Measurements from ENCODE around the gene CAD.
"Not testable (repeated sequence)": the region's sequence is repeated elsewhere in the genome, so short reads cannot be mapped to it uniquely, and the experiment has no call there.

The CAD gene

DNA sequence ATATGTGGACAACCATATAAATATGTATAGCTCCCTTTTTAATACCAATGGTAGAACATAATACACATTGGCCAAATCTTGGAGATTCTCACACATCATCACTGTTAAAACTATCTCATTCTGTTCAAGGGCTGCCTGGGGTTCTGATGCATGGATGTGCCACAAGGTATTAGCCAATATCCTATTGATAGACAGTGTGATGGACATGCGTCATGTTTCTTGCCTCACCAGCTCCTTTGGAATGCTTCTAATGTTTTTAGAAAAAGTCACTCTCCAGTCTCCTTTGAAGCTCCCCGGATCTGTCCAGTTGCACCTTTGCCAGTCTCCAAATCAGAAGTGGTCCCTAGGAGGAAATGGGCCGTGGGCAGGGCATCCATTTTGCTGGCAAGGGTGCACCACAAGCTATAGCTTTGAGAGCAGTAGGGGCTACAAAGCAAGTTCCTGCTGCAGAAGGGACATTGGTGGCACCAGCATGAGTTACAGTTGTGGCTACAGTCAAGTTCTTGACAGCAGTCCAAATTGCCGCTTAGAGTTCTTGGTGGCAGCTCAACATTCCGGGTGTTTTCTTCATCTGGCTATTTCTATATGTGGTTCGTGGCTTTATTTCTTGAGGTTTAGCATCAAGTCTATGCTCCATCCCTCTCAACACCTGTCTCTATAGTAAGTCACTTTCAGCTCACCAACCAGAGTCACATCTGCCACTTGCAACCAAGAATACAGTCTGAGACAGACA is 30.4 kb upstream of the CAD start:
- ChIA-PET POLR2A (interaction anchor here (0.6 to 1.1 kb wide), 3 partner anchors 8 to 1691 kb away, joined by 3 to 4 read pairs (median 3); no protein-coding TSS in a partner anchor), CTCF (interaction anchor here (0.8 to 3.1 kb wide), 6 partner anchors 11 to 118 kb away, joined by 3 to 14 read pairs (median 4); no protein-coding TSS in a partner anchor)
- peaks cover 0 to 3% (median 1%) of the 10 kb centered on the region in 4 experiments for H3K4me1 ChIP-seq (ENCODE audit: control extremely low read depth in 1 of 4, control insufficient read depth in 4 of 4, insufficient read depth in 4 of 4, low read length in 3 of 4)

DNA sequence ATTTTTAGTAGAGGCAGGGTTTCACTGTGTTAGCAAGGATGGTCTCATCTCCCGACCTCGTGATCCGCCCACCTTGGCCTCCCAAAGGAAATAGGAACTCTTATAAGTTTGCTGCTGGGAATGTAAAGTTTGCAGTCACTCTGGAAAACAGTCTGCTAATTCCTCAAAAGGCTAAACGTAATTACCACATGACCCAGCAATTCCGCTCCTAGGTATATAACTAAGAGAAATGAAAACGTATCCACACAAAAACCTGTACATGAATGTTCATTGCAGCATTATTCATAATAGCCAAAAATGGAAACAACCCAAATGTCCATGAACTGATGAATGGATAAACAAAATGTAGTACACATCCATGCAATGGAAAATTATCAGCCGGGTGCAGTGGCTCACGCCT is 27.2 kb upstream of the CAD start:
- no peak for DNase-seq
- CTCF ChIA-PET, result interaction anchor here (0.6 to 5.3 kb wide), 3 partner anchors 20 to 179 kb away, joined by 3 to 97 read pairs (median 4); no protein-coding TSS in a partner anchor
- H3K27me3 ChIP-seq (replicated peaks in 2 of 5; ENCODE audit: control insufficient read depth in 4 of 5, insufficient read depth in 5 of 5, low read length in 4 of 5), result no peaks in the 10 kb centered on the region
- H3K4me1 ChIP-seq (ENCODE audit: control extremely low read depth in 1 of 4, control insufficient read depth in 4 of 4, insufficient read depth in 4 of 4, low read length in 3 of 4), result peaks cover 0 to 2% (median 0%) of the 10 kb centered on the region in 4 experiments
- 100% methylated on average over 3 of the region's 8 CpGs for WGBS (ENCODE audit: insufficient coverage)
- POLR2A ChIA-PET, result no interaction called here
- H3K4me3 ChIP-seq (ENCODE audit: control insufficient read depth in 1 of 7, extremely low read depth in 1 of 7, insufficient read depth in 4 of 7, low read depth in 2 of 7, low read length in 6 of 7), result no peak overlapping the region
- no peak overlapping the region for H3K27ac ChIP-seq (ENCODE audit: insufficient read depth in 1 of 2, low read depth in 1 of 2, low read length in 2 of 2, poor library complexity in 1 of 2, severe bottlenecking in 2 of 2)
- H3K9me3 ChIP-seq (ENCODE audit: control extremely low read depth in 1 of 5, control insufficient read depth in 4 of 5, insufficient read depth in 2 of 5, low read depth in 1 of 5, low read length in 4 of 5), result no peaks in the 10 kb centered on the region
- H3K36me3 ChIP-seq (ENCODE audit: control insufficient read depth in 4 of 4, insufficient read depth in 4 of 4, low read length in 3 of 4), result no peaks in the 10 kb centered on the region

More for the DNA sequence above, 30.4 kb upstream of the CAD start:
- 88% methylated on average over 5 of the region's 6 CpGs for WGBS (ENCODE audit: insufficient coverage)
- Histone ChIP-seq H3K36me3 (ENCODE audit: control insufficient read depth in 4 of 4, insufficient read depth in 4 of 4, low read length in 3 of 4) (no peaks in the 10 kb centered on the region), H3K27me3 (replicated peaks in 2 of 5; ENCODE audit: control insufficient read depth in 4 of 5, insufficient read depth in 5 of 5, low read length in 4 of 5) (no peaks in the 10 kb centered on the region), H3K9me3 (ENCODE audit: control extremely low read depth in 1 of 5, control insufficient read depth in 4 of 5, insufficient read depth in 2 of 5, low read depth in 1 of 5, low read length in 4 of 5) (no peaks in the 10 kb centered on the region), H3K4me3 (ENCODE audit: control insufficient read depth in 1 of 7, extremely low read depth in 1 of 7, insufficient read depth in 4 of 7, low read depth in 2 of 7, low read length in 6 of 7) (no peak overlapping the region), H3K27ac (ENCODE audit: insufficient read depth in 1 of 2, low read depth in 1 of 2, low read length in 2 of 2, poor library complexity in 1 of 2, severe bottlenecking in 2 of 2) (no peak overlapping the region)
- no peak for DNase-seq

DNA sequence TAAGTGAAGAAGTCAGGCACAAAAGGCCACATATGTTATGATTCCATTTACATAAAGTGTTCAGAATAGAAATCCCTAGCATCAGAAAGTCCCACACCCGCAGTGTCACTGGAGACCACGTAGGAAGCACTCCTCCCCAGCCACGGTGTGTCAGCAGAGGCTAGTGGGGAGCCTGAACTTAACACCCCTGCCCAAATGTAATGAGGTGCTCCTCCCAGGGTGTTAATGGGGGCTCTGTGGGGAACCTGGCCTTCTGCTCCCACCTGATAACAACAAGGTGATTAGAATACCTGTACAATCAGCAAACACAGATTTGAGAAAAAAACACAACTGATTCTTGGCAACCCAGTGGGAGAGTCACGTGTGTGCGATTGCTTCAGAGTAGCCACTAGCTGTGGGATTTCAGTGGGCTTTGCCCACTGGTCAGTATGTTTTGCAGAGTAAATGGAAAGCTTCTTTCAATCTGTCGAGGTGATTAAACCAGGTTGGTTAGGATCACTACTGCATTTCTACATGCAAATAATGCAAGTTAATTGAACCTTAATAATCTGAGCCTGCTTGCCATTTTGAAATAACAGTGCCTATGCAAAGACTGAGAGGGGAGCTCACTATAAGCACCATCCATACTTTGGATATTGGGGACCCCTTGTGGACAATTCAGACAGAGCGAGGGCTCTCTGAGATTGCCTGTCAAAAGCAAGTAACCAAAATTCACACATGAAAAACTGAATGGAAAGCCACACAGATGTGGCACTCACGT is 25.9 kb upstream of the CAD start:
- H3K27me3 ChIP-seq (replicated peaks in 2 of 5; ENCODE audit: control insufficient read depth in 4 of 5, insufficient read depth in 5 of 5, low read length in 4 of 5), result no peaks in the 10 kb centered on the region
- no peaks in the 10 kb centered on the region for H3K4me1 ChIP-seq (ENCODE audit: control extremely low read depth in 1 of 4, control insufficient read depth in 4 of 4, insufficient read depth in 4 of 4, low read length in 3 of 4)
- DNase-seq, result peak; percentile 77 to 86 (median 81)
- H3K4me3 ChIP-seq (ENCODE audit: control insufficient read depth in 1 of 7, extremely low read depth in 1 of 7, insufficient read depth in 4 of 7, low read depth in 2 of 7, low read length in 6 of 7), result no peak overlapping the region
- CTCF ChIA-PET, result interaction anchor here (0.7 to 5.3 kb wide), 15 partner anchors 9 to 119 kb away, joined by 3 to 97 read pairs (median 4); partner anchors contain the start of gene PREB
- H3K27ac ChIP-seq (ENCODE audit: insufficient read depth in 1 of 2, low read depth in 1 of 2, low read length in 2 of 2, poor library complexity in 1 of 2, severe bottlenecking in 2 of 2), result no peak overlapping the region
- POLR2A ChIA-PET, result interaction anchor here (0.9 kb wide), 1 partner anchor 94 kb away, joined by 3 read pairs; no protein-coding TSS in a partner anchor
- no peaks in the 10 kb centered on the region for H3K36me3 ChIP-seq (ENCODE audit: control insufficient read depth in 4 of 4, insufficient read depth in 4 of 4, low read length in 3 of 4)
- H3K9me3 ChIP-seq (ENCODE audit: control extremely low read depth in 1 of 5, control insufficient read depth in 4 of 5, insufficient read depth in 2 of 5, low read depth in 1 of 5, low read length in 4 of 5), result no peaks in the 10 kb centered on the region
- 75% methylated on average over 6 of the region's 8 CpGs for WGBS (ENCODE audit: insufficient coverage)

DNA sequence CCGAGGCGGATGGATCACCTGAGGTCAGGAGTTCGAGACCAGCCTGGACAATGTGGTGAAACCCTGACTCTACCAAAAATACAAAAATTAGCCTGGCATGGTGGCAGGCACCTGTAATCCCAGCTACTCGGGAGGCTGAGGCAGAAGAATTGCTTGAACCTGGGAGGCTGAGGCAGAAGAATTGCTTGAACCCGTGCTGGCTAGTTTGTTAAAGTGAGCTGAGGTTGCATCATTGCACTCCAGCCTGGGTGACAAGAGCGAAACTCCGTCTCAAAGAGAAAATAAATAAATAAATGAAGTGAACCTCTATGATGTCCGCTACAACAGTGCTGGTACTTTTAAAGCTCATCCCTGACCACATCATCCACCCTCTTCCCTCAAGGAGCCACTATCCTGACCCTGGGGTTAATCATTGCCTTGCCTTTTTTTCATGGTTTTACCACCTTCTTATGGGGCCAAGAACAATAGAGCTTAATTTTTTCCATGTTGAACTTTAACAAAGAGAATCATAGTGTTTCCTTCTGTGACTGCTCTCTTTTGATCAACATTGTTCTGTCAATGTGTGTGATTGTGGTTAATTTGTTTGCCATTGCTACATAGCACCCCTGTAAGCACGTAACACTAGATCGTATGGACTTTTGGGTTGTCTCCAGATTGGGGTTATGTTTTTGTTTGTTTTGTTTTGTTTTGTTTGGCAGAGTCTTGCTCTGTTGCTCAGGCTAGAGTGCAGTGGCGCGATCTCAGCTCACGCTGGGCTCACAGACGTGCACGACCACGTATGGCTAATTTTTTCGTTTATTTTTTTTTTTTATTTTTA is 22.4 kb upstream of the CAD start:
- Histone ChIP-seq H3K27me3 (replicated peaks in 2 of 5; ENCODE audit: control insufficient read depth in 4 of 5, insufficient read depth in 5 of 5, low read length in 4 of 5) (no peaks in the 10 kb centered on the region), H3K36me3 (ENCODE audit: control insufficient read depth in 4 of 4, insufficient read depth in 4 of 4, low read length in 3 of 4) (peaks cover 0 to 5% (median 4%) of the 10 kb centered on the region in 4 experiments), H3K27ac (ENCODE audit: insufficient read depth in 1 of 2, low read depth in 1 of 2, low read length in 2 of 2, poor library complexity in 1 of 2, severe bottlenecking in 2 of 2) (no peak overlapping the region), H3K4me1 (ENCODE audit: control extremely low read depth in 1 of 4, control insufficient read depth in 4 of 4, insufficient read depth in 4 of 4, low read length in 3 of 4) (no peaks in the 10 kb centered on the region), H3K9me3 (ENCODE audit: control extremely low read depth in 1 of 5, control insufficient read depth in 4 of 5, insufficient read depth in 2 of 5, low read depth in 1 of 5, low read length in 4 of 5) (no peaks in the 10 kb centered on the region), H3K4me3 (ENCODE audit: control insufficient read depth in 1 of 7, extremely low read depth in 1 of 7, insufficient read depth in 4 of 7, low read depth in 2 of 7, low read length in 6 of 7) (no peak overlapping the region)
- WGBS (ENCODE audit: insufficient coverage), result 94% methylated on average over 7 of the region's 17 CpGs
- CTCF ChIA-PET, result interaction anchor here (1.3 to 5.3 kb wide), 2 partner anchors 24 to 95 kb away, joined by 3 to 97 read pairs; no protein-coding TSS in a partner anchor
- POLR2A ChIA-PET, result interaction anchor here (0.7 kb wide), 2 partner anchors 9 to 41 kb away, joined by 3 read pairs; no protein-coding TSS in a partner anchor
- DNase-seq, result no peak

DNA sequence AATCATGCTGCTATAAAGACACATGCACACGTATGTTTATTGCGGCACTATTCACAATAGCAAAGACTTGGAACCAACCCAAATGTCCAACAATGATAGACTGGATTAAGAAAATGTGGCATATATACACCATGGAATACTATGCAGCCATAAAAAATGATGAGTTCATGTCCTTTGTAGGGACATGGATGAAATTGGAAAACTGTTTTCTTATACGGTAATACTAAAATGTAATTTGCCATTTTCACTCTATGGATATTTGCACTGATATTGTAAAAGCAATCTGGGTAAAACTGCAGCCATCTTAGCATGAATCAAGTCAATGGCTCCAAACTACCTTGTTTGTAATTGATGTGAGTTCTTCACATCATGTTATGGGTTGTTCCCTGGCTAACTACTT is 21.4 kb upstream of the CAD start:
- H3K27ac ChIP-seq (ENCODE audit: insufficient read depth in 1 of 2, low read depth in 1 of 2, low read length in 2 of 2, poor library complexity in 1 of 2, severe bottlenecking in 2 of 2); DNase-seq; H3K9me3 ChIP-seq (ENCODE audit: control extremely low read depth in 1 of 5, control insufficient read depth in 4 of 5, insufficient read depth in 2 of 5, low read depth in 1 of 5, low read length in 4 of 5); POLR2A ChIA-PET; H3K4me1 ChIP-seq (ENCODE audit: control extremely low read depth in 1 of 4, control insufficient read depth in 4 of 4, insufficient read depth in 4 of 4, low read length in 3 of 4); CTCF ChIA-PET; H3K4me3 ChIP-seq (ENCODE audit: control insufficient read depth in 1 of 7, extremely low read depth in 1 of 7, insufficient read depth in 4 of 7, low read depth in 2 of 7, low read length in 6 of 7); H3K27me3 ChIP-seq (replicated peaks in 2 of 5; ENCODE audit: control insufficient read depth in 4 of 5, insufficient read depth in 5 of 5, low read length in 4 of 5): not testable (repeated sequence)
- 100% methylated on average over 1 of the region's 3 CpGs for WGBS (ENCODE audit: insufficient coverage)
- H3K36me3 ChIP-seq (ENCODE audit: control insufficient read depth in 4 of 4, insufficient read depth in 4 of 4, low read length in 3 of 4), result peaks cover 2 to 13% (median 9%) of the 10 kb centered on the region in 4 experiments

DNA sequence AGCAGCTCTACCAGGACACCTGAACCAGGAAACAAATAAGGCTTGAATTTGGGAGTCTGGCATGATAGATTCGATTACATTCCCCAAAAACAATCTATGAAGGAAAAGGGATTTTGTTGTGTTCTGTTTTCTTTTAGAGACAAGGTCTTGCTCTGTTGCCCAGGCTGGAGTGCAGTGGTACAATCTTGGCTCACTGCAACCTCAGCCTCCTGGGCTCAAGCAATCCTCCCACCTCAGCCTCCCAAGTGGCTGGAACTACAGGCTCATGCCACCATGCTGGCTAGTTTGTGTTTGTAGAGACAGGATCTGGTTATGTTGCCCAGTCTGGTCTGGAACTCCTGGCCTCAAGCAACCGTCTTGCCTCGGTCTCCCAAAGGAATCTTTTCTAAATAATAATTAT is 19.1 kb upstream of the CAD start:
- POLR2A ChIA-PET; H3K27ac ChIP-seq (ENCODE audit: insufficient read depth in 1 of 2, low read depth in 1 of 2, low read length in 2 of 2, poor library complexity in 1 of 2, severe bottlenecking in 2 of 2); DNase-seq; H3K4me1 ChIP-seq (ENCODE audit: control extremely low read depth in 1 of 4, control insufficient read depth in 4 of 4, insufficient read depth in 4 of 4, low read length in 3 of 4); H3K9me3 ChIP-seq (ENCODE audit: control extremely low read depth in 1 of 5, control insufficient read depth in 4 of 5, insufficient read depth in 2 of 5, low read depth in 1 of 5, low read length in 4 of 5); H3K27me3 ChIP-seq (replicated peaks in 2 of 5; ENCODE audit: control insufficient read depth in 4 of 5, insufficient read depth in 5 of 5, low read length in 4 of 5); H3K4me3 ChIP-seq (ENCODE audit: control insufficient read depth in 1 of 7, extremely low read depth in 1 of 7, insufficient read depth in 4 of 7, low read depth in 2 of 7, low read length in 6 of 7): not testable (repeated sequence)
- CTCF ChIA-PET, result interaction anchor here (1.6 kb wide), 1 partner anchor 74 kb away, joined by 6 read pairs; the partner anchor contains the start of gene ABHD1
- WGBS (ENCODE audit: insufficient coverage), result no CpG with 5 or more reads among the region's 3 CpGs
- H3K36me3 ChIP-seq (ENCODE audit: control insufficient read depth in 4 of 4, insufficient read depth in 4 of 4, low read length in 3 of 4), result peaks cover 5 to 34% (median 21%) of the 10 kb centered on the region in 4 experiments

Measured in common myeloid progenitor, CD34-positive (primary cell).